GM12875 (cell line): ENCODE data around the gene ZNF207.

Experiments used
- H3K4me3 ChIP-seq: one replicate; pipeline ENCODE4 v1.5.1; 2011; ENCODE audit warnings: low read depth, low read length, control low read depth
- CTCF ChIP-seq: IDR thresholded peaks from 2 replicates; pipeline ENCODE4 v1.5.1; 2011; ENCODE audit warnings: low read depth, mild to moderate bottlenecking, control low read depth, inconsistent platforms, low read length, moderate library complexity, borderline replicate concordance; ENCODE audit not compliant: insufficient read depth

The ZNF207 gene

GRCh38 chr17:32349854-32350665, at the start of gene ZNF207:
ZNF207 (plus strand) TSS chr17:32350157; CDS start chr17:32350286, 129 bp downstream.
- peak within 1 kb of the TSS; percentile 73 for H3K4me3 ChIP-seq
- TF ChIP-seq CTCF, result no peak

- no peak for TF ChIP-seq CTCF
These were observed 47.9 kb upstream of the ZNF207 start for GRCh38 chr17:32302037-32302436.

GRCh38 chr17:32302860-32303649, 46.9 kb upstream of the ZNF207 start:
- H3K4me3 ChIP-seq, result no peak overlapping the region
- TF ChIP-seq CTCF, result no peak

More at GRCh38 chr17:32302037-32302436, 47.9 kb upstream of the ZNF207 start:
- H3K4me3 ChIP-seq, result no peak overlapping the region

GRCh38 chr17:32303781-32304288, 46.1 kb upstream of the ZNF207 start:
- no peak for TF ChIP-seq CTCF
- H3K4me3 ChIP-seq, result no peak overlapping the region

GRCh38 chr17:32305049-32305448, 44.9 kb upstream of the ZNF207 start:
- no peak for TF ChIP-seq CTCF

GRCh38 chr17:32307658-32308057, 42.3 kb upstream of the ZNF207 start:
- no peak for TF ChIP-seq CTCF
- H3K4me3 ChIP-seq, result no peak overlapping the region

More at GRCh38 chr17:32305049-32305448, 44.9 kb upstream of the ZNF207 start:
- no peak overlapping the region for H3K4me3 ChIP-seq
